C1 segment of cervical spinal cord (tissue), 14 donors: ENCODE data around the gene SLC35F5.
"Not testable (repeated sequence)": the region's sequence is repeated elsewhere in the genome, so short reads cannot be mapped to it uniquely, and the experiment has no call there.

Source experiments
- DNase-seq, 14 donors: peaks; one replicate each; lab custom pipeline; 2025; lab: John Stamatoyannopoulos, UW

Gene SLC35F5

GRCh38 chr2:113755835-113756354 is 547 bp downstream of the SLC35F5 start:
- DNase-seq, result peak in 3 of 14 donors; percentile 21 to 39 (median 32)

- peak in 1 of 14 donors; percentile 26 for DNase-seq
Measured at GRCh38 chr2:113755035-113755834, 1.2 kb downstream of the SLC35F5 start.

GRCh38 chr2:113754160-113754559 is 2.3 kb downstream of the SLC35F5 start:
- no peak for DNase-seq

DNA sequence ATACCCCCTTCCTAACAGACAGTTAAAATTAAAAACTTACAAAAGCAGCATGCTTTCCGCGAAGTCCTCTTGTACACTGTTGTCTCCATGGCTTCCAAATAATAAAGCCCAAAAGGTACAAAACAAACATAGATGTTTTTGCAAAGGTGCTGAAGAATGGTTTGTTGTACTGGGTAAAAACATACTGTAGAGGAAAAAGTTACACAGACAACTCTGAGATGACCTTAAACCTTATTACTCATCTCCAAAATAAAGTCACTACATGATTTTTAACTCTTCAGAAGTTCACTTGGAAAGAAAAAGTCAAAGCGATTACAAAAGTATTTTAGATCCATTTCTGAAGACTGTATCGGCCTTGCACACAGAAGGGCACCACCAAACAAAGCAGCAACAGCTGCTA is 6.1 kb downstream of the SLC35F5 start:
- no peak for DNase-seq

DNA sequence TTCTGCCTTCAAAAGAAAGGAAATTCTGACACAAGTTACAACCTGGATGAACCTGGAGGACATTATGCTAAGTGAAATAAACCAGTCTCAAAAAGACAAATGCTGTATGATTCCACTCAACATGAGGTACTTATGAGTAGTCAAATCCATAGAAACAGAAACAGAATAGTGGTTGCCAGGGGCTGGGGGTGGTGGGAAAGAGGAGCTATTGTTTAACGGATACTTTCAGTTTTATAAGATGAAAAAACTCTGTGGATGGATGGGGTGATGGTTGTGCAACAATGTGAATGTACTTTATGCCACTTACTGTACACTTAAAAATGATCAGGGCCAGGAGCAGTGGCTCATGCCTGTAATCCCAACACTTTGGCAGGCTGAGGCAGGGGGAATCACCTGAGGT is 15.4 kb downstream of the SLC35F5 start:
- no peak for DNase-seq

DNA sequence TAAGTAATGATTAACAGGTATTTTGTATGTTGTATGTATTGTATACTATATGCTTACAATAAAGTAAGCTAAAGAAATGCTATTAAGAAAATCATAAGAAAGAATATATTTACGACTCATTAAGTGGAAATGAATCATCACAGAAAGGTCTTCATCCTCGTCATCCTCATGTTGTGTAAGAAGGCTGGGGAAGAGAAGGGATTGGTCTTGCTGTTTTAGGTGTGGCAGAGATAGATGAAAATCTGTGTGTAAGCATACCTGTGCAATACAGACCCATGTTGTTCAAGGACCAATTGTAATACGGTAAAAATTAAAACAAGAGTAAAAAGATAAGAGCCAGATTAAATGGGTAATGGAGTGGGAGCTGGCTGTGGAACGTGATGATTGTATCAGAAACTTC is 16.6 kb downstream of the SLC35F5 start:
- DNase-seq, result no peak

- no peak for DNase-seq
Measured at GRCh38 chr2:113734185-113734584, 22.3 kb downstream of the SLC35F5 start.

DNA sequence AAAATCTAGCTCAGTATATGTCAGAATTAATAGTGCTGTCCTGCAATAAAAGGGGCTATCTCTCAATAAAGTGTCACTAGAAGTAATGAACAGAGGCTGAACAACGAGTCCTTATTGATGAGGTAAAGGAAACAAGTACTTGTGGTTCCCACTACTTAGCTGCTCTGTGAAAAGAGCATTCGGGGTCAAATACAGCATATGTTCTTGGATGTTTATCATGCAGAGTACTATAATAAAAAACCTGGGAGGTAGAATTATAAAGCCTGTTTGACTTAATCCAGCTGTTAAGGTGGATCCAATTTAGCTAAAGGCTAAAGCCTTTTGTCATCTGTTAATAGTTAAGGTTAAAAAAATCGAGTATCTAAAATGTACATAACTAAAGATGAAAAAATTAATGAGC is 32.4 kb downstream of the SLC35F5 start:
- DNase-seq, result no peak

DNA sequence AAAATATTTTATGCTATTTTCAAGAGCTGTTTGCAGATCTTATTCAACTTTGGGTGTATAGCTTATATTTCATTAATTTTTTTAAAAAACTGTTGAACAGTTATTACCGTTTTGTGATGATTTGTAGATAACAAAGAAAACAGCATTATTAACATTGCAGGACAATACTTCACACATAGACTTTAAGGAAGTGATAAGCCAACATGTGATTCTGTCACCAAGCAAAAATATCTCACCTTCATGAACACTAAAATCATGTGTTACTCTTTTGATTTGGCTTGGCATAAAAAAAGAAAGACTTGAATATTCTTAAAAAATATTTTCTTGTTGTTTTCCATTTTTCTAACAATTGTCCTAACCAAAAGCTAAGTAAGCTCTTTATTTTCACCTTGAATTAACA is 33.0 kb downstream of the SLC35F5 start:
- no peak for DNase-seq

GRCh38 chr2:113720167-113720566 is 36.3 kb downstream of the SLC35F5 start:
- DNase-seq, result no peak

DNA sequence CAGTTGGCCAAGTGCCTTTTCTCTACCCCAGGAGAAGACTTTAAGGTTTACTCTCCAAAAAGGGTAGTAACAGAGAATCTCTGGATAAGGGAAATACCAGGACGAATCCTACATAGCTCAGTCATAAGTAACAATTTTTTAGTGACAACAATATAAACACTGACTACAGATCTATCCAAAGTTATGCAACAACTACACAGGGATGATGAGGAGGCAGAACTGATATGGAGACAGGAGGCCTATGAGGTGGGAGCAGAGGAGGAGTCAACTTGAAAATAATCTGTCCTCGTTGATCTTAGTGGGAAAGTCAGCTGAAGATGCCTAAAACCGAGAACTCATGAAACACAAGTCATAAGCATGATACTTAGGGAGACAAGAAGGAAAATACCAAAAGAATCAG is 40.2 kb downstream of the SLC35F5 start:
- no peak for DNase-seq

DNA sequence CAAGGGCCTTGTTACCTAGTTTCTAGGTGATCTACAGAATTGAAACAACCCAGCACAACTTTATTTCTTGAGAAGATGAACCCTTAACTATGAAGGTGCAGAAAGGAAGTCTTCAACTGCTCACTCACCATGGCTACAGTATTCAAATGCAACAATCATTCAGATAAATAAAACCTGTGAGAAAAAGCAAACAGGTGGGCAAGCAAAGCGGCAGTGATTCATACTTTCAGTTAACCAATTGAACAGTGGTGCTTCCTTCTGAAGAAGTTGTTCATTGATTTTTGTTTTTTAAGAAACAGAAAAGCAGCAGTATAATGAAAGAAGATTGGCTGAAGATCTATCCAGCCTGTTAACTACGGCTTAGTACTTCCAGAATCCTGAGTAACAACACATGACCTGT is 43.5 kb downstream of the SLC35F5 start:
- DNase-seq, result no peak

GRCh38 chr2:113711851-113712250 is 44.6 kb downstream of the SLC35F5 start:
- no peak for DNase-seq

GRCh38 chr2:113709022-113709421 is 47.4 kb downstream of the SLC35F5 start:
- no peak for DNase-seq

DNA sequence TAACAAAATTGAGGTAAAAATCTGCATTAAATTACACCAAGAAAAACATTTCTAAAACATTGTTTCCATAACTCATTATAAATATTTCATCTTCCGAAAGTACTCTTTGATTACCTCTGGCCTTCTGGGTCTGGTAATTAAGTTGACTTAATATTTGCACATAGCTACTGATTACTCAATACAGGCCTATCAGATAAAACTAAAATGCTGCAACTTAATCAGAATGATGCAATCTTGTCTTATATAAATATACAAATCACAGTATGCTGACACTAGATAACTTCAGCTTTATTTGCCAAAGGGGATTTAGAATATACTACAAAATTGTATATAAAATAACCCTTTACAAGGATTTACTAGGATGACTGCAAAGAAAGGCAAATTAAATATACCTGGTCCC is 49.3 kb downstream of the SLC35F5 start:
- DNase-seq, result no peak

DNA sequence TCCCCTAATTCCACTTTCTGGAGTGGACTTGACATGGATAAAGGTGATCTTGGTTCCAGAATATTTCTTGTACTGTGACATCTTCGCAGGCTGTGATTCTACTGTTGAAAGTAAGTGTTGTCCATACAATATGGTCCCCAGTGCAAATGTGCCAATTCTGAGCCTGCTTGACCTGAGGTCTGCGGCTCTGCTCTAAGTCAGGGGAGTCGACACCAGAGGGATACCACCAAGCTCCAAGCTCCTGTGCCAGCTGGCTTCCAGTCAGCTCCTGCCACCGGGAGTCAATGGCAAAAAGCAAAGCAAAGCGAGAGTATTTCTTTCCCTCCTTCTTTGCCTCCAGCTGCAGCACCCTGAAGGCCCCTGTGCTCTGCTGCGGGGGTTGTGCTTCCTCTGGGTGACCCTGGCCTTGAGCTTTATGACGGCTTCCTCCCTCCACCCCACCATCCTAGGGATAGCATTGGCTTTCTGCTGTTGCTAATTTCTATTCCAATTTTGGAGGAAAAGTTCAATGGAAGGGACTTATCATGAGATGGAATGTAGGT is 50.4 kb downstream of the SLC35F5 start:
- DNase-seq, result peak in 1 of 14 donors; percentile 6

DNA sequence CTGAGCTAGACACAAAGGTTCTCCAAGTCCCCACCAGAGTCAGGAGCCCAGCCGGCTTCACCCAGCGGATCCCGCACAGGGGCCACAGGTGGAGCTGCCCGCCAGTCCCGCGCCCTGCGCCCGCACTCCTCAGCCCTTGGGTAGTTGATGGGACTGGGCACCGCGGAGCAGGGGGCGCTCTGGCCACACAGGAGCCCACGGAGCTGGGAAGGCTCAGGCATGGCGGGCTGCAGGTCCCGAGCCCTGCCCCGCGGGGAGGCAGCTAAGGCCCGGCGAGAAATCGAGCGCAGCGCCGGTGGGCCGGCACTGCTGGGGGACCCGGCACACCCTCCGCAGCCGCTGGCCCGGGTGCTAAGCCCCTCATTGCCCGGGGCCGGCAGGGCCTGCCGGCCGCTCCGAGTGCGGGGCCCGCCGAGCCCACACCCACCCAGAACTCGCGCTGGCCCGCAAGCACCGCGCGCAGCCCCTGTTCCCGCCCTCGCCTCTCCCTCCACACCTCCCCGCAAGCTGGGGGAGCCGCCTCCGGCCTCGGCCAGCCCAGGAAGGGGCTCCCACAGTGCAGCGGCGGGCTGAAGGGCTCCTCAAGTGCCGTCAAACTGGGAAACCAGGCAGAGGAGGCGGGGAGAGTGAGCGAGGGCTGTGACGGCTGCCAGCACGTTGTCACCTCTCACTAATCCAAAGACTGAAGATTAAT is 52.0 kb downstream of the SLC35F5 start:
- not testable (repeated sequence) for DNase-seq

- no peak for DNase-seq
Measured at GRCh38 chr2:113703386-113704299, 52.8 kb downstream of the SLC35F5 start.

GRCh38 chr2:113700186-113700841 is 56.1 kb downstream of the SLC35F5 start:
- no peak for DNase-seq

DNA sequence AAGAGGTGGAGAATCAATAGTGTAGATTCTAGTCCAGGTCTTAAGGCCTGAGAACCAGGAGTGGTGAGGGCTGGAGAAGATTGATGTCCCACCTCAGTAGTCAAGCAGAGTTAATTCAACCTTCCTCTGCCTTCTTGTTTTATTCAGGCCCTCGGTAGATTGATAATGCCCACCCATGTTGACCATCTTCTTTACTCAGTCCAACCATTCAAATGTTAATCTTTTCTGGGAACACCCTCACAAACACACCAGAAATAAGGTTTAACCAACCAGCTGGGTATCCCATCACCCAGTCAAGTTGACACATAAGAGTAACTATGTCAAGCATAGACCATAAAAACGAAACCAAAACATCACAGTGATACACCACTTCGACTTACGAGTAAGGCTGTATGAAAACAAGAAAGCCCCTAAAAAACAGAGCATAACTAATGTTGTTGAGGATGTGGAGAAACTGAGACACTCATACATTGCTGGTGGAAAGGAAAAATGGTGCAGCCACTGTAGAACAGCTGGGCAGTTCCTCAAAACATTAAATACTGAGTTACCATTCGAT is 57.5 kb downstream of the SLC35F5 start:
- no peak for DNase-seq

DNA sequence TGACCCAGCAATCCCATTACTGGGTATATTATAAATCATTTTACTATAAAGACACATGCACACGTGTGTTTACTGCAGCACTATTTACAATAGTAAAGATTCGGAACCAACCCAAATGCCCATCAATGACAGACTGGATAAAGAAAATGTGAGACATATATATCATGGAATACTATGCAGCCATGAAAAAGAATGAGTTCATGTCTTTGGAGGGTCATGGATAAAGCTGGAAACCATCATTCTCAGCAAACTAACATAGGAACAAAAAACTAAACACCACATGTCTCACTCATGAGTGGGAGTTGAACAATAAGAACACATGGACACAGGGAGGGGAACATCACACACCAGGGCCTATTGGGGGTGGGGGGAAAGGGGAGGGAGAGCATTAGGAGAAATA is 58.2 kb downstream of the SLC35F5 start:
- not testable (repeated sequence) for DNase-seq
